Mesenchymal stem cell (in vitro differentiated cells and primary cell): ENCODE measurements around the gene TAPT1.

Experiments
- DNase-seq: peaks from one replicate; pipeline ENCODE4 v3.0.0-alpha.2; 2013
- H2AFZ ChIP-seq: one replicate; pipeline ENCODE4 v1.6.1; 2013; ENCODE audit warnings: low read depth, mild to moderate bottlenecking, control low read depth, inconsistent platforms, low read length, moderate library complexity
- H2AK5ac ChIP-seq: 2 replicates; pipeline ENCODE4 v1.6.1; 2013; ENCODE audit warnings: low read length, moderate library complexity, mild to moderate bottlenecking, inconsistent platforms; ENCODE audit not compliant: severe bottlenecking
- H2BK120ac ChIP-seq: one replicate; pipeline ENCODE4 v1.6.1; 2013; ENCODE audit warnings: low read depth, mild to moderate bottlenecking, inconsistent platforms, low read length, moderate library complexity
- H2BK12ac ChIP-seq, 2 experiments: one replicate each; pipeline ENCODE4 v1.6.1; 2013; ENCODE audit warnings: inconsistent platforms in 2 of 2, low read length in 2 of 2, mild to moderate bottlenecking in 2 of 2, moderate library complexity in 2 of 2, control low read depth in 1 of 2
- H2BK15ac ChIP-seq: one replicate; pipeline ENCODE4 v1.6.1; 2013; ENCODE audit warnings: mild to moderate bottlenecking, low read depth, inconsistent platforms; ENCODE audit not compliant: poor library complexity, severe bottlenecking
- H2BK5ac ChIP-seq: 2 replicates; pipeline ENCODE4 v1.6.1; 2013; ENCODE audit warnings: low read depth, mild to moderate bottlenecking, low read length, control low read depth, inconsistent platforms; ENCODE audit not compliant: poor library complexity, severe bottlenecking
- H3K14ac ChIP-seq, 2 experiments: one replicate each; pipeline ENCODE4 v1.6.1; 2013; ENCODE audit warnings: inconsistent platforms in 2 of 2, low read length in 2 of 2, control low read depth in 1 of 2, mild to moderate bottlenecking in 1 of 2, moderate library complexity in 1 of 2
- H3K18ac ChIP-seq, 2 experiments: one replicate each; pipeline ENCODE4 v1.6.1; 2013; ENCODE audit warnings: inconsistent platforms in 2 of 2, low read length in 2 of 2, control low read depth in 1 of 2, low read depth in 1 of 2, mild to moderate bottlenecking in 1 of 2
- H3K23ac ChIP-seq, 2 experiments: one replicate each; pipeline ENCODE4 v1.6.1; 2013; ENCODE audit warnings: inconsistent platforms in 2 of 2, low read length in 2 of 2, mild to moderate bottlenecking in 2 of 2, moderate library complexity in 2 of 2, control low read depth in 1 of 2
- H3K27ac ChIP-seq: 2 replicates; pipeline ENCODE4 v1.5.1; 2013; ENCODE audit warnings: mild to moderate bottlenecking, moderate library complexity, low read length, control low read depth, inconsistent platforms; ENCODE audit not compliant: poor library complexity, severe bottlenecking
- H3K27me3 ChIP-seq, 2 experiments: 2 replicates each; pipeline versions ENCODE4 v1.6.1 to v1.7.0; 2013; ENCODE audit warnings: low read length in 2 of 2, mild to moderate bottlenecking in 2 of 2, moderate library complexity in 2 of 2, control low read depth in 1 of 2, inconsistent platforms in 1 of 2; ENCODE audit not compliant: control insufficient read depth in 1 of 2, insufficient read depth in 1 of 2
- H3K36me3 ChIP-seq, 2 experiments: 2 replicates each; pipeline versions ENCODE4 v1.6.1 to v1.7.0; 2013; ENCODE audit warnings: low read length in 2 of 2, control low read depth in 1 of 2, inconsistent platforms in 1 of 2, low read depth in 1 of 2, mild to moderate bottlenecking in 1 of 2; ENCODE audit not compliant: insufficient read depth in 2 of 2, control insufficient read depth in 1 of 2
- H3K4ac ChIP-seq, 2 experiments: one replicate each; pipeline ENCODE4 v1.6.1; 2013; ENCODE audit warnings: inconsistent platforms in 2 of 2, low read length in 2 of 2, mild to moderate bottlenecking in 2 of 2, moderate library complexity in 2 of 2, control low read depth in 1 of 2, low read depth in 1 of 2
- H3K4me1 ChIP-seq: 2 replicates; pipeline ENCODE4 v1.6.1; 2013; ENCODE audit warnings: low read depth, low read length, control low read depth; ENCODE audit not compliant: control insufficient read depth, insufficient read depth
- H3K4me2 ChIP-seq: 2 replicates; pipeline ENCODE4 v1.6.1; 2013; ENCODE audit warnings: low read length, mild to moderate bottlenecking, inconsistent platforms; ENCODE audit not compliant: poor library complexity, severe bottlenecking
- H3K4me3 ChIP-seq, 2 experiments: 2 replicates each; pipeline versions ENCODE4 v1.5.1 to v1.7.0; 2013; ENCODE audit warnings: low read length in 2 of 2, mild to moderate bottlenecking in 2 of 2, control low read depth in 1 of 2, low read depth in 1 of 2; ENCODE audit not compliant: insufficient read depth in 1 of 2
- H3K79me1 ChIP-seq: replicated peaks from 2 replicates; pipeline ENCODE4 v1.6.1; 2013; ENCODE audit warnings: mild to moderate bottlenecking, control low read depth, low read length, inconsistent platforms; ENCODE audit not compliant: poor library complexity, severe bottlenecking
- H3K9ac ChIP-seq: 2 replicates; pipeline ENCODE4 v1.7.0; 2013; ENCODE audit warnings: mild to moderate bottlenecking, low read length, moderate library complexity
- H3K9me3 ChIP-seq: 2 replicates; pipeline ENCODE4 v1.7.0; 2013; ENCODE audit warnings: mild to moderate bottlenecking, low read length; ENCODE audit not compliant: control insufficient read depth
- H4K8ac ChIP-seq: one replicate; pipeline ENCODE4 v1.6.1; 2013; ENCODE audit warnings: inconsistent platforms, mild to moderate bottlenecking, low read length, moderate library complexity
- H4K91ac ChIP-seq: one replicate; pipeline ENCODE4 v1.6.1; 2013; ENCODE audit warnings: mild to moderate bottlenecking, low read length, inconsistent platforms
- WGBS: methylation state at CpG from one replicate; pipeline ENCODE4 v1.1.7; 2013; ENCODE audit warnings: mixed read lengths; 5-methylcytosine and 5-hydroxymethylcytosine counted together

Gene TAPT1

GRCh38 chr4:16136827-16137226 lies 89.4 kb downstream of the TAPT1 start:
- Histone ChIP-seq H2AFZ (no peak overlapping the region), H3K4ac (no peak overlapping the region), H3K9ac (no peak overlapping the region), H3K23ac (no peak overlapping the region), H3K4me2 (no peak overlapping the region), H3K4me3 (no peak overlapping the region), H3K36me3 (no peaks in the 10 kb centered on the region), H3K18ac (peak overlapping the region in 1 of 2 experiments; percentile 32), H4K8ac (no peak overlapping the region), H2BK15ac (no peak overlapping the region), H2BK120ac (no peak overlapping the region), H3K9me3 (peaks cover 4% of the 10 kb centered on the region), H4K91ac (no peak overlapping the region), H3K27me3 (peaks cover 0 to 57% of the 10 kb centered on the region in 2 experiments), H3K4me1 (peaks cover 12% of the 10 kb centered on the region), H2BK12ac (no peak overlapping the region), H2BK5ac (no peak overlapping the region), H3K27ac (no peak overlapping the region), H3K14ac (no peak overlapping the region), H2AK5ac (no peak overlapping the region), H3K79me1 (no peaks in the 10 kb centered on the region)
- 85% methylated on average over 5 of the region's 5 CpGs for WGBS
- DNase-seq, result no peak

DNA sequence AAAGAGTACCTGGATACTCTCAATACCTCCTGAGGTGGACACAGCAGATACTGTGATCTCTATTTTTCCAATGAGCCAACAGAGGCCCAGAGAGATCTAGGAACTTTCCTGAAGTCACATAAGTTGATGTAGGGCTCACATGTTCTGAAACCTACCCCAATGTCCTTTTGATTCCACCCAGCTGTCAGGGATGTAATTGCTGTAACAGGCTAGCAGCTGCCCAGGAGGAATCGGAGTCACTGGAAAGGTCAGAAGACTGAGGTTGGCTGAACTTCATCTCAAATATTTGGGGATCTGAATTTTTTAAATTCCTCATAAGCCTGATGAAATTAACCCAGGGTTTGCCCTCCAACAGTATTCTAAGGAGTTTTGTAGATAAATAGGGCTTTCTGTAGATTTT lies 90.0 kb downstream of the TAPT1 start:
- H4K91ac ChIP-seq, result no peak overlapping the region
- no peak overlapping the region for H3K27ac ChIP-seq
- no peak overlapping the region for H3K4me3 ChIP-seq
- no peak overlapping the region for H2BK12ac ChIP-seq
- H2BK120ac ChIP-seq, result no peak overlapping the region
- no peak overlapping the region for H3K23ac ChIP-seq
- no peak for DNase-seq
- no CpG with 5 or more reads among the region's 1 CpG for WGBS
- peak overlapping the region; percentile 20 for H2AK5ac ChIP-seq
- no peak overlapping the region for H3K4ac ChIP-seq
- peaks cover 1% of the 10 kb centered on the region for H3K9me3 ChIP-seq
- H3K36me3 ChIP-seq, result no peaks in the 10 kb centered on the region
- H3K9ac ChIP-seq, result no peak overlapping the region
- no peak overlapping the region for H3K14ac ChIP-seq
- no peak overlapping the region for H3K18ac ChIP-seq
- no peak overlapping the region for H2BK5ac ChIP-seq
- H3K79me1 ChIP-seq, result no peaks in the 10 kb centered on the region
- H3K4me1 ChIP-seq, result peaks cover 8% of the 10 kb centered on the region
- no peak overlapping the region for H3K4me2 ChIP-seq
- H2BK15ac ChIP-seq, result no peak overlapping the region
- peaks cover 0 to 53% of the 10 kb centered on the region in 2 experiments for H3K27me3 ChIP-seq
- H4K8ac ChIP-seq, result no peak overlapping the region
- no peak overlapping the region for H2AFZ ChIP-seq

DNA sequence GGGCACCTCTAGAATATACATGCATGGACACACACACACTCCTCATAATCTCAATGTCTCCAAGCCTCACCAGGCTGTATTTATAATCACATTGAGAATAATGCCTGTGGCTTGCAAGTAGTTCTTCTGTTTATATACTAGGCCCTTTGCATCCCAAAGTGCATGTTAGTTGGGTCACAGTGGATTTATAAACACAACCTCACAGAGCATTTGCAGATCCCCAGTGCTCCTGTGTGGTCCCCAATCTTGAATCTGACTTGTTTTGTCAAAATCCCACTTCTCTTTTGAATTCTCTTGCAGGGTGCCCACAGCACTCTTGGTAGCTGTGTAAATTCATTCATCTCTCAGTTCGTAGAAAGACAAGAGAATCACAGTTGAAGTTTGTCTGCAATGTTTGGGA lies 92.9 kb downstream of the TAPT1 start:
- DNase-seq, result peak; percentile 54
- H3K9me3 ChIP-seq, result no peaks in the 10 kb centered on the region
- no peak overlapping the region for H3K9ac ChIP-seq
- H2BK12ac ChIP-seq, result no peak overlapping the region
- no peak overlapping the region for H4K91ac ChIP-seq
- peaks cover 0 to 36% of the 10 kb centered on the region in 2 experiments for H3K27me3 ChIP-seq
- no peak overlapping the region for H3K18ac ChIP-seq
- H4K8ac ChIP-seq, result no peak overlapping the region
- no peak overlapping the region for H2AFZ ChIP-seq
- H2BK120ac ChIP-seq, result no peak overlapping the region
- no peak overlapping the region for H3K4me3 ChIP-seq
- no peak overlapping the region for H2AK5ac ChIP-seq
- H3K14ac ChIP-seq, result no peak overlapping the region
- no peak overlapping the region for H2BK15ac ChIP-seq
- no peaks in the 10 kb centered on the region for H3K36me3 ChIP-seq
- no peak overlapping the region for H3K4me2 ChIP-seq
- no peaks in the 10 kb centered on the region for H3K79me1 ChIP-seq
- no peak overlapping the region for H3K27ac ChIP-seq
- 67% methylated on average over 1 of the region's 1 CpG for WGBS
- no peak overlapping the region for H2BK5ac ChIP-seq
- no peak overlapping the region for H3K4ac ChIP-seq
- H3K4me1 ChIP-seq, result no peaks in the 10 kb centered on the region
- no peak overlapping the region for H3K23ac ChIP-seq

DNA sequence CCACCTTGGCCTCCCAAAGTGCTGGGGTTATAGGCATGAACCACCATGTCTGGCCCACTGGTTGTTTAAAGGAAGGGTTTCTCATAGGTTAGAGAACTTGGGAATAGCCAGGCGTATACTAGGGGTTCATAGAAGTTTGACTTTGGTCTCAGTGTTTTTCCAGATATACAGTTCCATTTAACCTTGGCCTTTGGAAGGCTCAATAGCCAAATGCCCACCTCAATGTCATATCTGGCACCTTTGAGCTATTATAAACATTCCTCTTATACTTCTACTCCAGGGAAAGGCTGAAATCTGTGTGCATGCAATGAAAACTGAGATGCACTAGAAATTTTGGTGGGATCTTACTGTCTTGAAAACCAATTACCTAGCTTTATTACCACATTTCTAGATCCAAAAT lies 95.0 kb downstream of the TAPT1 start:
- H3K14ac ChIP-seq, result no peak overlapping the region
- H2AFZ ChIP-seq, result no peak overlapping the region
- no peaks in the 10 kb centered on the region for H3K36me3 ChIP-seq
- H3K9me3 ChIP-seq, result no peaks in the 10 kb centered on the region
- H3K18ac ChIP-seq, result no peak overlapping the region
- H2BK15ac ChIP-seq, result no peak overlapping the region
- H3K4me3 ChIP-seq, result no peak overlapping the region
- no peak overlapping the region for H2BK12ac ChIP-seq
- no peak overlapping the region for H2BK5ac ChIP-seq
- H3K23ac ChIP-seq, result no peak overlapping the region
- no peak overlapping the region for H2BK120ac ChIP-seq
- no peak overlapping the region for H4K8ac ChIP-seq
- no peak overlapping the region for H3K9ac ChIP-seq
- H2AK5ac ChIP-seq, result no peak overlapping the region
- H3K79me1 ChIP-seq, result no peaks in the 10 kb centered on the region
- WGBS, result 100% methylated on average over 1 of the region's 1 CpG
- H3K4me2 ChIP-seq, result no peak overlapping the region
- no peak overlapping the region for H4K91ac ChIP-seq
- DNase-seq, result no peak
- H3K27me3 ChIP-seq, result peaks cover 0 to 24% of the 10 kb centered on the region in 2 experiments
- H3K4ac ChIP-seq, result no peak overlapping the region
- no peaks in the 10 kb centered on the region for H3K4me1 ChIP-seq
- no peak overlapping the region for H3K27ac ChIP-seq
